Kidney epithelial cell (primary cell): Measurements from ENCODE around the gene TAF11L4. TPM values are rescaled to one million over a fixed set of nuclear protein-coding genes. Genes with fewer than 3 reads are reported as not detected.
"Not testable (repeated sequence)": the region's sequence is repeated elsewhere in the genome, so short reads cannot be mapped to it uniquely, and the experiment has no call there.

Source experiments
- DNase-seq: peaks from one replicate; pipeline ENCODE4 v3.0.0-alpha.2; 2010; ENCODE audit warnings: low read depth
- H3K27me3 ChIP-seq: 2 replicates; pipeline ENCODE4 v1.6.0; 2011; ENCODE audit warnings: low read length; ENCODE audit not compliant: control insufficient read depth, insufficient read depth
- H3K36me3 ChIP-seq: 2 replicates; pipeline ENCODE4 v1.5.1; 2011; ENCODE audit warnings: low read length; ENCODE audit not compliant: control insufficient read depth, insufficient read depth
- H3K4me3 ChIP-seq: 2 replicates; pipeline ENCODE4 v1.5.1; 2011; ENCODE audit warnings: low read depth, mild to moderate bottlenecking, control low read depth, low read length
- total RNA-seq: library from RNA; depleted of rRNA; stranded (reverse); fragments of >200 nt; gene quantifications from 2 replicates; pipeline ENCODE4 v1.2.3, GENCODE V29; 2015

Gene TAF11L4
- total RNA-seq, 1 donor from 2014 or later: not detected

DNA sequence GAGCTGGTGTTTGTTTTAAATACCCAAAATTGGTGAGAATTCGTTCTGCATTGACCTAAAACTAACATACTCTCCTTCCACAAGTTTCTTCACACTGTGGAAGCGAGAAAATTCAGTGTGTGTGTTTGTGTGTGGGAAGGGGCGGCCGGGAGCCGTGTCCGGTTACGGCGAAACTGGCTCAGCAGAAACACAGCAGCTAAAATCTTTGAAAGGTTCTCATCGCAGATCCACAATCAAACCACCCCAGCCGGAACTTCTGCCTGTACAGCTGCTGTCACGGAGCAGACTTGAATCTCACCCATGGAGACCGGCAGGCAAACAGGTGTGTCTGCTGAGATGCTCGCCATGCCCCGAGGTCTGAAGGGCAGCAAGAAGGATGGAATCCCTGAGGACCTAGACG lies 6.8 kb downstream of the TAF11L4 start, which contains the start of gene TAF11L6:
Gene TAF11L6, plus strand, starts transcription at position 301 of the 400 bp plus-strand sequence.
- DNase-seq, H3K36me3 ChIP-seq, H3K4me3 ChIP-seq, H3K27me3 ChIP-seq: not testable (repeated sequence)

Other genes with a start within 250 kb of the TAF11L4 start
- not detected in 2 replicates for gene TAF11L2, start 23.6 kb upstream of the TAF11L4 start, total RNA-seq
- not detected in 2 replicates for gene TAF11L3, start 3.4 kb upstream of the TAF11L4 start, total RNA-seq
- gene TAF11L5, start 3.4 kb downstream of the TAF11L4 start, total RNA-seq: not detected in 2 replicates
- gene TAF11L6, start 6.9 kb downstream of the TAF11L4 start, total RNA-seq: not detected in 2 replicates
- gene TAF11L7, start 64.0 kb downstream of the TAF11L4 start, total RNA-seq: not detected in 2 replicates
- gene TAF11L8, start 69.2 kb downstream of the TAF11L4 start, total RNA-seq: not detected in 2 replicates
- gene TAF11L9, start 72.6 kb downstream of the TAF11L4 start, total RNA-seq: not detected in 2 replicates
- not detected in 2 replicates for gene TAF11L10, start 76.0 kb downstream of the TAF11L4 start, total RNA-seq
- not detected in 2 replicates for gene TAF11L11, start 82.4 kb downstream of the TAF11L4 start, total RNA-seq
- gene TAF11L12, start 88.6 kb downstream of the TAF11L4 start, total RNA-seq: not detected in 2 replicates
- gene TAF11L13, start 110.3 kb downstream of the TAF11L4 start, total RNA-seq: not detected in 2 replicates
- not detected in 2 replicates for gene TAF11L14, start 112.7 kb downstream of the TAF11L4 start, total RNA-seq